ENCODE results near the gene MYH11.

The MYH11 gene

GRCh38 chr16:15741207-15741871 lies 115.5 kb downstream of the MYH11 start:
- H3K36me3 ChIP-seq (ENCODE audit: insufficient read depth, insufficient read length, low read length), result no peaks in the 10 kb centered on the region
- DNase-seq (ENCODE audit: low read depth, low spot score), result no peak
- TF ChIP-seq ZNF274 (IDR thresholded peaks at IDR 0.05; ENCODE audit: low read depth, low read length), result no peak
- TF ChIP-seq YY1 (IDR thresholded peaks at IDR 0.05; ENCODE audit: insufficient read depth, insufficient read length), result no peak
- no peak for TF ChIP-seq SUZ12 (IDR thresholded peaks at IDR 0.05; ENCODE audit: extremely low read depth, insufficient read depth, insufficient read length)

GRCh38 chr16:15739950-15740349 lies 116.9 kb downstream of the MYH11 start:
- H3K9ac ChIP-seq (ENCODE audit: insufficient read length, low read depth), result no peak overlapping the region

More at GRCh38 chr16:15741207-15741871, 115.5 kb downstream of the MYH11 start:
- H3K4me3 ChIP-seq (ENCODE audit: insufficient read length, low read depth), result no peak overlapping the region
- no peaks in the 10 kb centered on the region; the same call in 1 of the 2 replicates for H3K9me3 ChIP-seq (ENCODE audit: insufficient read depth, low read length)
- H3K27me3 ChIP-seq (ENCODE audit: insufficient read depth, insufficient read length), result no peaks in the 10 kb centered on the region
- no peak overlapping the region for H3K9ac ChIP-seq (ENCODE audit: insufficient read length, low read depth)
- H3K4me1 ChIP-seq (ENCODE audit: insufficient read depth, insufficient read length), result peaks cover 5% of the 10 kb centered on the region

GRCh38 chr16:15739464-15739863 lies 117.4 kb downstream of the MYH11 start:
- H3K36me3 ChIP-seq (ENCODE audit: insufficient read depth, insufficient read length, low read length), result no peaks in the 10 kb centered on the region
- no peak for TF ChIP-seq YY1 (IDR thresholded peaks at IDR 0.05; ENCODE audit: insufficient read depth, insufficient read length)
- no peak for TF ChIP-seq ZNF274 (IDR thresholded peaks at IDR 0.05; ENCODE audit: low read depth, low read length)
- TF ChIP-seq SUZ12 (IDR thresholded peaks at IDR 0.05; ENCODE audit: extremely low read depth, insufficient read depth, insufficient read length), result no peak

More at GRCh38 chr16:15739950-15740349, 116.9 kb downstream of the MYH11 start:
- no peak for DNase-seq (ENCODE audit: low read depth, low spot score)
- Histone ChIP-seq H3K36me3 (ENCODE audit: insufficient read depth, insufficient read length, low read length) (no peaks in the 10 kb centered on the region), H3K9me3 (ENCODE audit: insufficient read depth, low read length) (no peaks in the 10 kb centered on the region; the same call in 1 of the 2 replicates), H3K4me1 (ENCODE audit: insufficient read depth, insufficient read length) (peaks cover 6% of the 10 kb centered on the region), H3K4me3 (ENCODE audit: insufficient read length, low read depth) (no peak overlapping the region), H3K27me3 (ENCODE audit: insufficient read depth, insufficient read length) (no peaks in the 10 kb centered on the region)
- TF ChIP-seq SUZ12 (IDR thresholded peaks at IDR 0.05; ENCODE audit: extremely low read depth, insufficient read depth, insufficient read length), result no peak
- no peak for TF ChIP-seq ZNF274 (IDR thresholded peaks at IDR 0.05; ENCODE audit: low read depth, low read length)
- no peak for TF ChIP-seq YY1 (IDR thresholded peaks at IDR 0.05; ENCODE audit: insufficient read depth, insufficient read length)

GRCh38 chr16:15737140-15737644 lies 119.6 kb downstream of the MYH11 start:
- Histone ChIP-seq H3K36me3 (ENCODE audit: insufficient read depth, insufficient read length, low read length) (no peaks in the 10 kb centered on the region), H3K9me3 (ENCODE audit: insufficient read depth, low read length) (no peaks in the 10 kb centered on the region; the same call in 1 of the 2 replicates)
- TF ChIP-seq SUZ12 (IDR thresholded peaks at IDR 0.05; ENCODE audit: extremely low read depth, insufficient read depth, insufficient read length) (no peak), YY1 (IDR thresholded peaks at IDR 0.05; ENCODE audit: insufficient read depth, insufficient read length) (no peak), ZNF274 (IDR thresholded peaks at IDR 0.05; ENCODE audit: low read depth, low read length) (no peak)

More at GRCh38 chr16:15739464-15739863, 117.4 kb downstream of the MYH11 start:
- Histone ChIP-seq H3K27me3 (ENCODE audit: insufficient read depth, insufficient read length) (no peaks in the 10 kb centered on the region), H3K9me3 (ENCODE audit: insufficient read depth, low read length) (no peaks in the 10 kb centered on the region; the same call in 1 of the 2 replicates), H3K4me3 (ENCODE audit: insufficient read length, low read depth) (no peak overlapping the region), H3K4me1 (ENCODE audit: insufficient read depth, insufficient read length) (peaks cover 6% of the 10 kb centered on the region), H3K9ac (ENCODE audit: insufficient read length, low read depth) (no peak overlapping the region)
- DNase-seq (ENCODE audit: low read depth, low spot score), result no peak

GRCh38 chr16:15736529-15736928 lies 120.3 kb downstream of the MYH11 start:
- no peak overlapping the region for H3K4me3 ChIP-seq (ENCODE audit: insufficient read length, low read depth)
- no peaks in the 10 kb centered on the region; the same call in 1 of the 2 replicates for H3K9me3 ChIP-seq (ENCODE audit: insufficient read depth, low read length)
- no peak for DNase-seq (ENCODE audit: low read depth, low spot score)
- TF ChIP-seq ZNF274 (IDR thresholded peaks at IDR 0.05; ENCODE audit: low read depth, low read length) (no peak), SUZ12 (IDR thresholded peaks at IDR 0.05; ENCODE audit: extremely low read depth, insufficient read depth, insufficient read length) (no peak), YY1 (IDR thresholded peaks at IDR 0.05; ENCODE audit: insufficient read depth, insufficient read length) (no peak)
- peaks cover 6% of the 10 kb centered on the region for H3K4me1 ChIP-seq (ENCODE audit: insufficient read depth, insufficient read length)
- H3K27me3 ChIP-seq (ENCODE audit: insufficient read depth, insufficient read length), result no peaks in the 10 kb centered on the region
- no peaks in the 10 kb centered on the region for H3K36me3 ChIP-seq (ENCODE audit: insufficient read depth, insufficient read length, low read length)
- H3K9ac ChIP-seq (ENCODE audit: insufficient read length, low read depth), result no peak overlapping the region

More at GRCh38 chr16:15737140-15737644, 119.6 kb downstream of the MYH11 start:
- no peak for DNase-seq (ENCODE audit: low read depth, low spot score)
- Histone ChIP-seq H3K4me1 (ENCODE audit: insufficient read depth, insufficient read length) (peaks cover 6% of the 10 kb centered on the region), H3K9ac (ENCODE audit: insufficient read length, low read depth) (no peak overlapping the region), H3K4me3 (ENCODE audit: insufficient read length, low read depth) (no peak overlapping the region), H3K27me3 (ENCODE audit: insufficient read depth, insufficient read length) (no peaks in the 10 kb centered on the region)

GRCh38 chr16:15735610-15736009 lies 121.2 kb downstream of the MYH11 start:
- no peak for TF ChIP-seq SUZ12 (IDR thresholded peaks at IDR 0.05; ENCODE audit: extremely low read depth, insufficient read depth, insufficient read length)
- no peak for TF ChIP-seq ZNF274 (IDR thresholded peaks at IDR 0.05; ENCODE audit: low read depth, low read length)
- no peak for TF ChIP-seq YY1 (IDR thresholded peaks at IDR 0.05; ENCODE audit: insufficient read depth, insufficient read length)
- Histone ChIP-seq H3K36me3 (ENCODE audit: insufficient read depth, insufficient read length, low read length) (no peaks in the 10 kb centered on the region), H3K4me3 (ENCODE audit: insufficient read length, low read depth) (no peak overlapping the region), H3K4me1 (ENCODE audit: insufficient read depth, insufficient read length) (peaks cover 6% of the 10 kb centered on the region), H3K27me3 (ENCODE audit: insufficient read depth, insufficient read length) (no peaks in the 10 kb centered on the region), H3K9me3 (ENCODE audit: insufficient read depth, low read length) (no peaks in the 10 kb centered on the region), H3K9ac (ENCODE audit: insufficient read length, low read depth) (no peak overlapping the region)
- no peak for DNase-seq (ENCODE audit: low read depth, low spot score)

- no peaks in the 10 kb centered on the region for H3K36me3 ChIP-seq (ENCODE audit: insufficient read depth, insufficient read length, low read length)
- TF ChIP-seq YY1 (IDR thresholded peaks at IDR 0.05; ENCODE audit: insufficient read depth, insufficient read length) (no peak), ZNF274 (IDR thresholded peaks at IDR 0.05; ENCODE audit: low read depth, low read length) (no peak), SUZ12 (IDR thresholded peaks at IDR 0.05; ENCODE audit: extremely low read depth, insufficient read depth, insufficient read length) (no peak)
- H3K9ac ChIP-seq (ENCODE audit: insufficient read length, low read depth), result no peak overlapping the region
- no peak overlapping the region for H3K4me3 ChIP-seq (ENCODE audit: insufficient read length, low read depth)
- DNase-seq (ENCODE audit: low read depth, low spot score), result no peak
- H3K9me3 ChIP-seq (ENCODE audit: insufficient read depth, low read length), result no peaks in the 10 kb centered on the region
- H3K4me1 ChIP-seq (ENCODE audit: insufficient read depth, insufficient read length), result peaks cover 4% of the 10 kb centered on the region
- H3K27me3 ChIP-seq (ENCODE audit: insufficient read depth, insufficient read length), result no peaks in the 10 kb centered on the region
These were observed 124.4 kb downstream of the MYH11 start for GRCh38 chr16:15732416-15732815.
